GM06990 (cell line): ENCODE measurements around the gene HYAL3.
"Not testable (repeated sequence)": the region's sequence is repeated elsewhere in the genome, so short reads cannot be mapped to it uniquely, and the experiment has no call there.

ENCODE experiments used
- DNase-seq: peaks from one replicate; pipeline ENCODE4 v3.0.0-alpha.2; 2011; ENCODE audit not compliant: insufficient read length; ENCODE audit errors: extremely low read depth
- H3K27me3 ChIP-seq: replicated peaks from 2 replicates; pipeline ENCODE4 v1.6.0; 2011; ENCODE audit warnings: low read length; ENCODE audit not compliant: control insufficient read depth, insufficient read depth
- H3K36me3 ChIP-seq: 2 replicates; pipeline ENCODE4 v1.5.1; 2011; ENCODE audit warnings: low read length; ENCODE audit not compliant: control insufficient read depth, insufficient read depth
- H3K4me3 ChIP-seq: replicated peaks from 2 replicates; pipeline ENCODE4 v1.5.1; 2011; ENCODE audit warnings: low read depth, mild to moderate bottlenecking, control low read depth, low read length
- CTCF ChIP-seq: IDR thresholded peaks from 2 replicates; pipeline ENCODE4 v1.5.1; 2011; ENCODE audit warnings: low read length, control low read depth, mild to moderate bottlenecking, inconsistent platforms; ENCODE audit not compliant: insufficient read depth, poor library complexity, severe bottlenecking

The HYAL3 gene

GRCh38 chr3:50314816-50315215, 15.6 kb upstream of the HYAL3 start:
- peaks cover 5% of the 10 kb centered on the region for H3K36me3 ChIP-seq
- no peak for TF ChIP-seq CTCF
- no peak for DNase-seq
- no peaks in the 10 kb centered on the region for H3K27me3 ChIP-seq
- no peak overlapping the region for H3K4me3 ChIP-seq

- TF ChIP-seq CTCF, result no peak
- DNase-seq, result no peak
- Histone ChIP-seq H3K27me3 (no peaks in the 10 kb centered on the region), H3K4me3 (no peak overlapping the region), H3K36me3 (peaks cover 5% of the 10 kb centered on the region)
These were observed 15.1 kb upstream of the HYAL3 start for GRCh38 chr3:50314342-50314741.

GRCh38 chr3:50312041-50312440, 12.8 kb upstream of the HYAL3 start:
- not testable (repeated sequence) for H3K4me3 ChIP-seq, DNase-seq, H3K36me3 ChIP-seq, H3K27me3 ChIP-seq

GRCh38 chr3:50304601-50305000, 5.4 kb upstream of the HYAL3 start:
- H3K4me3 ChIP-seq, result no peak overlapping the region
- no peaks in the 10 kb centered on the region for H3K36me3 ChIP-seq
- TF ChIP-seq CTCF, result no peak
- no peaks in the 10 kb centered on the region for H3K27me3 ChIP-seq
- no peak for DNase-seq

GRCh38 chr3:50303013-50303815, 4.0 kb upstream of the HYAL3 start, which contains the start of gene HYAL1:
Gene HYAL1 (minus strand): TSS chr3:50303574. CDS start chr3:50302956, 618 bp downstream.
- no peak for DNase-seq
- no peak for TF ChIP-seq CTCF
- Histone ChIP-seq H3K27me3 (no peaks in the 10 kb centered on the region), H3K36me3 (no peaks in the 10 kb centered on the region), H3K4me3 (no peak within 1 kb of the TSS)

GRCh38 chr3:50302095-50303012, 3.1 kb upstream of the HYAL3 start:
- H3K4me3 ChIP-seq, result no peak overlapping the region
- no peak for DNase-seq
- TF ChIP-seq CTCF, result no peak
- no peaks in the 10 kb centered on the region for H3K27me3 ChIP-seq
- H3K36me3 ChIP-seq, result no peaks in the 10 kb centered on the region
